Cardiac fibroblast (primary cell): Measurements from ENCODE around the gene TMEFF2.

Source experiments
- DNase-seq, 2 donors: peaks; one replicate each; pipeline versions ENCODE4 v3.0.0 to v3.0.0-alpha.2; 2010; ENCODE audit warnings: low read depth in 2 of 2
- H3K4me3 ChIP-seq, 2 donors: replicated peaks in 1 of 2; 1 replicate in 1 of 2; 2 replicates in 1 of 2; pipeline ENCODE4 v1.5.1; 2011; ENCODE audit warnings: low read depth in 2 of 2, low read length in 2 of 2, mild to moderate bottlenecking in 2 of 2, moderate library complexity in 1 of 2
- CTCF ChIP-seq: IDR thresholded peaks from one replicate; pipeline ENCODE4 v1.5.1; 2011; ENCODE audit warnings: low read depth, mild to moderate bottlenecking, low read length, inconsistent platforms

TMEFF2 gene

GRCh38 chr2:191950132-191950874 lies 244.4 kb downstream of the TMEFF2 start:
- no peak overlapping the region for H3K4me3 ChIP-seq
- no peak for TF ChIP-seq CTCF
- DNase-seq = peak; percentile 59 to 80

GRCh38 chr2:191947235-191947634 lies 247.5 kb downstream of the TMEFF2 start:
- DNase-seq = no peak
- no peak for TF ChIP-seq CTCF
- no peak overlapping the region for H3K4me3 ChIP-seq

GRCh38 chr2:191946471-191947182 lies 248.1 kb downstream of the TMEFF2 start:
- DNase-seq = no peak
- no peak overlapping the region for H3K4me3 ChIP-seq
- no peak for TF ChIP-seq CTCF

GRCh38 chr2:191945623-191946022 lies 249.1 kb downstream of the TMEFF2 start:
- H3K4me3 ChIP-seq = no peak overlapping the region
- no peak for DNase-seq
- TF ChIP-seq CTCF = no peak

- TF ChIP-seq CTCF = no peak
- no peak for DNase-seq
- no peak overlapping the region for H3K4me3 ChIP-seq
These were observed 252.0 kb downstream of the TMEFF2 start for GRCh38 chr2:191942739-191943103.

GRCh38 chr2:191942090-191942738 lies 252.5 kb downstream of the TMEFF2 start:
- no peak overlapping the region for H3K4me3 ChIP-seq
- no peak for TF ChIP-seq CTCF
- no peak for DNase-seq
